HL-60 (cell line): ENCODE results near the gene FMO3.

Experiments
- DNase-seq, 2 experiments: peaks; one replicate each; pipeline ENCODE4 v3.0.0-alpha.2; 2010 to 2020; ENCODE audit warnings: low read depth in 1 of 2, low spot score in 1 of 2
- H3K27ac ChIP-seq: fragments of 250-450 bp; sonication (Bioruptor Pico); replicated peaks from 2 replicates; pipeline ENCODE4 v1.5.1; 2020; ENCODE audit warnings: mild to moderate bottlenecking, moderate library complexity
- H3K27me3 ChIP-seq: fragments of 250-450 bp; sonication (Bioruptor Pico); 2 replicates; pipeline ENCODE4 v1.5.1; 2021; ENCODE audit warnings: mild to moderate bottlenecking, moderate library complexity; ENCODE audit not compliant: insufficient read depth, poor library complexity, severe bottlenecking
- H3K4me3 ChIP-seq: replicated peaks from 2 replicates; pipeline ENCODE4 v1.5.1; 2011; ENCODE audit warnings: mild to moderate bottlenecking, control low read depth, low read length; ENCODE audit not compliant: insufficient read depth
- CTCF ChIP-seq: IDR thresholded peaks from one replicate; pipeline ENCODE4 v1.5.1; 2011; ENCODE audit warnings: low read length, control low read depth, inconsistent platforms; ENCODE audit not compliant: insufficient read depth
- GABPA ChIP-seq: IDR thresholded peaks from 2 replicates; pipeline ENCODE4 v1.6.1; 2012; ENCODE audit warnings: low read depth
- POLR2AphosphoS5 ChIP-seq: IDR thresholded peaks from 2 replicates; pipeline ENCODE4 v1.6.1; 2012; ENCODE audit warnings: low read depth
- REST ChIP-seq: IDR thresholded peaks from 2 replicates; pipeline ENCODE4 v1.6.1; 2012; ENCODE audit warnings: low read depth; ENCODE audit not compliant: insufficient replicate concordance
- SPI1 ChIP-seq: IDR thresholded peaks from 2 replicates; pipeline ENCODE4 v1.6.1; 2012; ENCODE audit warnings: low read depth, mild to moderate bottlenecking, borderline replicate concordance

FMO3 gene

GRCh38 chr1:171055966-171056643 lies 34.6 kb upstream of the FMO3 start:
- Histone ChIP-seq H3K4me3 (no peak overlapping the region), H3K27me3 (no peaks in the 10 kb centered on the region), H3K27ac (no peak overlapping the region)
- DNase-seq = no peak
- TF ChIP-seq SPI1 = no peak
- TF ChIP-seq REST = no peak
- TF ChIP-seq CTCF = no peak
- no peak for TF ChIP-seq GABPA
- TF ChIP-seq POLR2AphosphoS5 = no peak

DNA sequence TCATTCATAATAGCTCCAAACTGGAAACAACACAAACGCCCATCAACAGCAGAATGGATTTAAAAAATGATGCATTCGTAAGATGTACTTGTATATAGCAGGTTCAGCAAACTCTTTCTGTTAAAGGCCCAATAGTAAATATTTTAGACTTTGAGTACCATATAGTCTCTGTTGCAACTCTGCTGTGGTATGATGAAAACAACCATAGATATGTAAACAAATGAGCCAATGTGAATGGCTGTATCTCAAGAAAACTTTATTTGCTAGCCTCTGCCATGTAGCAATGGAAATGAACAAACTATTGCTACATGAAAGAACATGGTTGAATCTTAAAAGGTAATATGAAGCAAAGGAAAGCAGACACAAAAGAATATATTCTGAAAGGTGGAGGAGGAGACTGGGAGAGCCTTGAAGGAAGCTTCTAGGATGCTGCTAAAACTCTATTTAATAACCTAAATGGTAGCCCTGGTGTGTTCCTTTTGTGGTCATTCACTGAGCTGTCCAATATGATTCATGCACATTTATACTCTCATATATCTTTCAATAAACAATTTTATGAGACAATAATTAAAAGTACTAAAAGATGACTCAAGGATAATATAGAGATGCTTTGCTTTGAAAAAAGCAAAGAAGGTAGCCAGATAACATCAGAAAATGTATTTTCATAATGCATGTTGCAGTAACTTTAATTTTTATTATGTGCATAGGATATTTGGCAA lies 29.1 kb upstream of the FMO3 start:
- no peak for TF ChIP-seq POLR2AphosphoS5
- TF ChIP-seq GABPA = no peak
- TF ChIP-seq CTCF = no peak
- no peak for TF ChIP-seq SPI1

GRCh38 chr1:171062902-171063301 lies 27.8 kb upstream of the FMO3 start:
- Histone ChIP-seq H3K27ac (no peak overlapping the region), H3K27me3 (no peaks in the 10 kb centered on the region), H3K4me3 (no peak overlapping the region)
- TF ChIP-seq GABPA = no peak
- no peak for TF ChIP-seq SPI1
- no peak for TF ChIP-seq POLR2AphosphoS5
- no peak for TF ChIP-seq CTCF
- no peak for TF ChIP-seq REST
- no peak for DNase-seq

More for the DNA sequence above, 29.1 kb upstream of the FMO3 start:
- no peaks in the 10 kb centered on the region for H3K27me3 ChIP-seq
- no peak overlapping the region for H3K4me3 ChIP-seq
- H3K27ac ChIP-seq = no peak overlapping the region
- DNase-seq = no peak
